HuH-7 (cell line): ENCODE data around the gene RNF180.
"Not testable (repeated sequence)": the region's sequence is repeated elsewhere in the genome, so short reads cannot be mapped to it uniquely, and the experiment has no call there.

Experiments used
- DNase-seq: peaks from one replicate; pipeline ENCODE4 v3.0.0; 2011; ENCODE audit warnings: low spot score

The RNF180 gene

GRCh38 chr5:64285188-64286130 is 119.8 kb downstream of the RNF180 start:
- no peak for DNase-seq

DNA sequence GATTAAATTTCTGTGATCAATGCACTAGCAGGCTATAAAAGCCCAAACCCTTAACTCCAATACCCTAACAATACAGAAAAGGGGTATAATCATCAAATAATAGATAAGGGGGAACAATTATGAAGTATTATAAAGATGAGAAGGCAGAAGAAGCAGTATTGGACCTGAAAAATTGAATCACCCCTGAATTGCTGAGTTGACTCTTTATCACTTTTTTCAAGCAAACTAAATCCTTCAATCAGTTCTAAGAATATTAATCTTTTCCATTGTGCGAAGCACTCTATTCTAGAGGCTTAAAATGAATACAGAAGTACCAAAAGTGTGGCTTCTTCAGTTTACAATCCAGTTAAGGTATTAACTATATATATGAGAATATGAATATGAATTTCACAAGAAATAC is 120.7 kb downstream of the RNF180 start:
- DNase-seq = no peak

DNA sequence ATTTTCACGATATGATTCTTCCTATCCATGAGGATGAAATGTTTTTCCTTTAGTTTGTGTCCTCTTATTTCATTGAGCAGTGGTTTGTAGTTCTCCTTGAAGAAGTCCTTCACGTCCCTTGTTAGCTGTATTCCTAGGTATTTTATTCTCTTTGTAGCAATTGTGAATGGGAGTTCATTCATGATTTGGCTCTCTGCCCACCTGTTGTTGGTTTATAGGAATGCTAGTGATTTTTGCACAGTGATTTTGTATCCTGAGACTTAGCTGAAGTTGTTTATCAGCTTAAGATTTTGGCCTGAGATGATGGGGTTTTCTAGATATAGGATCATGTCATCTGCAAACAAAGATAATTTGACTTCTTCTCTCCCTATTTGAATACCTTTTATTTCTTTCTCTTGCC is 122.9 kb downstream of the RNF180 start:
- not testable (repeated sequence) for DNase-seq

DNA sequence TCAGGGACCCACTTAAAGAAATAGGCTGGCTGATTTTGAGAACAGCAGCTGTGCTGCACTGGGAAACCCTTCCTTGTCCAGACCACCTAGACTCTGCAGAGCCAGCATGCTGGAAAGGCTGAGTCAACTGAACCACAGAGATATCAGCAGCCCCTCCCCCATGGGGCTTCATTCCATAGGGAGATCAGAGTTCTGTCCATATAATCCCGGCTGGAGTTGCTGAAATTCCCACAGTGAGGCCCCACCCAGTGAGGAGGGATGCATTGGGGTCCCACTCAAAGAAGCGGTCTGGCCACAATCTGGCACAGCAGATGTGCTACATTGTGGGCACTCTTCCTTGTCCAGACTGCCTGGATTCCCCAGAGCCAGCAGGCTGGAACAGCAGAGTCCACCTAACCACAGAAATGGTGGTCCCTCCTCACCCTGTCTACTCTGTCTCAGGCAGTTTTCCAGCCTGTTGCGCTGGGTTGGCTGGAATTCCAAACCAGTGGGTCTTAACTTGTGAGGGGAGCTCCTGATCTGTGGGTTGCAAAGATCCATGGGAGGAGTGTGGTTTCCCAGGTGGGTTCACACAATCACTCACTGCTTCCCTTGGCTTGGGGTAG is 127.1 kb downstream of the RNF180 start:
- DNase-seq = no peak

DNA sequence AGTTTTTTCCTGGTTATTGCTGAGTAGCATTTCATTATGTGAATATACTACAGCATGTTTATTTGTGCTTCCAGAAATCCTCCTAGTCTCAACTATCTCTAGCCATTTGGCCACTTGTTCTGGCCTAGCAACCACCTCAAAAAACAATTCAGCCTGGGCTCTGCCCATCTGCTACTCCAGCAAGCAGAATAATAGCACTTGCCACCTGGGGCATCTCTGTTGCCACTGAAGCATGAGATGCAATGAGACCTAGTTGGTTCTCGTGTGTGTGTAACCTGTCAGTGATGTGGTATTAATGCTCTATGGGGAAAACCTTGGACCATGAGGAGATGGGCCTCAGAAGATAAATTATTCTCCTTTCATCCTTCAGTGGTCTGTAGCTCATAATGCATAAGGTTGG is 129.5 kb downstream of the RNF180 start:
- no peak for DNase-seq

- DNase-seq = no peak
Observed at GRCh38 chr5:64298586-64298985, 132.9 kb downstream of the RNF180 start.

- DNase-seq = no peak
Observed at GRCh38 chr5:64299805-64300204, 134.2 kb downstream of the RNF180 start.

- DNase-seq = no peak
Observed at GRCh38 chr5:64301566-64301965, 135.9 kb downstream of the RNF180 start.

GRCh38 chr5:64308135-64308534 is 142.5 kb downstream of the RNF180 start:
- DNase-seq = no peak

- DNase-seq = no peak
Observed at GRCh38 chr5:64312491-64312890, 146.8 kb downstream of the RNF180 start.

DNA sequence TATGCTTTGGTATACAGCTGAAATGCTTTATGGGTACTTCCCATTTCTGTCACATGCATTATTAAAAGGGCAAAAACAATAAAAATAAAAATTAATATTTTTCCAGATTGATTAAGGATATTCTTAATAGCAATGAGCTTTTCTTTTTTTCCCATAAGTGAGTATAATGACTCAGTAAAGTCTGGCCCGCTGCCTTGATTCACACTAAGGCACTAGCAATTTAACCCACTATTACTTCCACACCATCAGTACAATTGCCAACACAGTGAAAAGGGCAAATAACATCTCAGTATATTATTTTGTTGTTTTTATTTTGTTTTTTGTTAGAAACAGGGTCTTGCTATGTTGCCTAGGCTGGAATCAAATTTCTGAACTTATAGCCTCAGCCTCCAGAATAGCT is 150.1 kb downstream of the RNF180 start:
- no peak for DNase-seq

- DNase-seq = no peak
Observed at GRCh38 chr5:64318175-64318574, 152.5 kb downstream of the RNF180 start.

DNA sequence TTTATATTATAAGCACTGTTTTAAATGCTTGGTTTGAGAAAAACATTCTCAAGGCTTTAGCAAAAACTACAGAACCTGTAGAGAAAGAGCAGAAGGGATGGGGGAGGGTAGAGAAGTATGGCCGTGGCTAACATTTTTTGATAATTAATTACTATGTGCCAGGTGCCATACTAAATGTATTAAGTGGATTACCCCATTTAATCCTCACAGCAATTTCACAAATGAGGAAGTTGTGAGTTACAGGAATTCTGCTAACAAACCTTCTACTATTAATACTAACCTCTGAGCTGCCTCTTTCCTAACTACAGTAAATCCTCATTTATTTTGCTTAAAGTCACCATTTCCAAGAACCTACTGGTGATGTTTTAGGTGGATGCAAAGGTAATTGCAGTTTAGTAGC is 157.9 kb downstream of the RNF180 start:
- no peak for DNase-seq

DNA sequence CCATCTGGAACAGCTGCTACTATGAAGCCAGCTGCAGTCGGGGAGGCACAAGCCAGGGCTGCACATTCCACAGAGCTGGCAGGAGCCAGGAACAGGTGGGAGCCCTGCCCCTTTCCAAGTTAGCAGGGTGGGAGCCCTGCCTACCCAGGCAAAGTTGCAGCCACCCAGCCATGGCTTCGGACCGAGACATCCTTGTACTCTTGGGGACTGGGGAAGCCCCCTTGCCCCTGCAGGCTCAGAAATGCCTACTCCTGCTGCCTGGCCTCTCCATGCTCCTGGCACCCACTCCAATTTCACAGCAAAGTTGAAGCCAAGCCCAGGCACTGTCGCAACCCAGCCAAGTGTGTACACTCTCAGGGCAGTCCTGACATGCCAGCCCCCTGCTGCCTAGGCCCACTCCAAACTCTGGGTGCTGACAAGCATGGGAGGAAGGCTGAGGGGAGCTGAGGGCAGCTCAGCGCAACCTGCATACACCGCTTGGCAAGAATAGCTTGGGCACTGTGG is 165.1 kb downstream of the RNF180 start:
- no peak for DNase-seq

DNA sequence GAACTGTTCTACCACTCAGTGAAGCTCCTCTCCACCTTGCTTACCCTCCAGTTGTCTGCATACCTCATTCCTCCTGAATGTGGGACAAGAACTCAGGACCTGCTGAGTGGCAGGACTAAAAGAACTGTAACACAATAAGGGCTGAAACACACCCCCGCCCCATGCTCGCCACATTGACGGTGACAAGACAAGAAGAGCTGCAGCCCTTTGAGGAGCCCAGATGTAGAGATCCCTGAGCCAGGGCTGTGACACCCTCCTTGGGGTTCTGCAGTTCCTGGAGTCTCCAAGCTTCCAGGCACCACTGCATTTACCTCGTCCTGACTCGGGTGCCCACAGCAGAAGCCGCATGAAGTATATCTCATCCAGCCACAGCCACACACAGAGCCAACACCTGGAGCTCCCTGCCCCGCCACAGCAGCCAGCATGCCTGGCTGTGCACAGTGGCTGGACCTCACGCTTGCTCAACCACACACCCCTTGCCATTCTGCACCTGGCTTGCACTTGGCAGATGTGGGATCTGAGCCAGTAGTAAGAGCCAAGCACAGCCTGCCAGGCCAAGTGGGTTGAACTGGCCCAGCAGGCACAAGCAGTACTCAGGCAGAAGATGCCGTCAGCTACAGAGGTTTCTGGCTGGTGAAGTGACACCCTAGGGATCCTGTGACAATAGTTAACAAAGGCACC is 166.1 kb downstream of the RNF180 start:
- DNase-seq = no peak

DNA sequence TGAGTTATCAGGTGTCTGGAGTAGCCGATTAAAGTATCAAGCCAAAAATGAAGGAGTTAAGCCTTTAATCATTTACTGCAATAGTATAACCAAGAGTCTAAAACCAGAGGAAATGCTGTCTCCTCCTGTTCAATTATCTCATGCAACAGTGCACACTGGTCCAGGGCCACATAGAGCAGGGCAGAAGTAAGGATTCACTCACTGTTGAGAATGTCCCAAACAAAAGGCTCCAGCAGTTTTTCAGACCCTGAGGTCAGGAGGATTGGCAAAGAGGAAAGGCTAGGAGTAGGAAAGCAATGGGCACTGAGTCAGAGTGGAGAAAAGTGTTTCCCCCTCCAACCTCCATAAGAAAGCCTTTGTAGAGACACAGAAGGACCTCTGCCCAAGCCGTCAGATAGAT is 168.2 kb downstream of the RNF180 start:
- DNase-seq = no peak

DNA sequence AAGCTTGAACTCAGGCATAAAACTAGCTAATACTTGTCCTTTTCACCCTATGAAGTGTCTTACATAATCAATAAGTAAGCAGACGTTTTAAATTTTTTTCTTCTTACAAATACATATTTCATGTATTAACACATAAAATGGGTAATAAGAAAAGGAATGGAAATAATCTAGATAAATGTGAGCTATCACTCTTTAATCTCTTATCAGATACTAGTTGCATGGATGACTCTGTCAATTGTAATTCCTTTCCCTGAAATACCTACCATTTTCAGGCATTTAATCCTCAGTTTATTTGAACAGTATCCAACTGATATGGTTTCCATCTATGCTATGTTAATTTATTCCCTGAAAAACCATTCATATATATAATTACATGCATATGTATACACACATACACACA is 174.1 kb downstream of the RNF180 start:
- DNase-seq = no peak

GRCh38 chr5:64340293-64340692 is 174.7 kb downstream of the RNF180 start:
- no peak for DNase-seq

- no peak for DNase-seq
Observed at GRCh38 chr5:64341340-64341739, 175.7 kb downstream of the RNF180 start.

DNA sequence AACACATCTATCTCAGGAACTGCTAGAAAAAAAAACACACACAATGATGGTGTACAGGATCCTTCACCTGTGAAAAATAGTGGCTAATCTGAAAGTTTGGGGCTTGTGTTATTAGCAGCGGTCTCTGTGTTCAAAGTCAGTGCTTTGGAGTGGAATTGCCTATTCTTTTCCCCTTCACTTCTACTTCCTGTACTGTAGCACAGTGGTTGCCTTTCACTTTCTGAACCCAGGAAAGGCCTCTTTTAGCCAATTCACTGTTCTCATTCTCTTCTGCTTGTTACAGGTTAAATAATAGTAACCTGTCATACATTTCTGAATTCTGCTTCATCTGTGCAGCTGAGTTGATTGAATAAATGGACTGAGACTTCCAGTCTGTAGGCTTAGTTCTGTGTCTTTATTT is 178.9 kb downstream of the RNF180 start:
- DNase-seq = no peak

DNA sequence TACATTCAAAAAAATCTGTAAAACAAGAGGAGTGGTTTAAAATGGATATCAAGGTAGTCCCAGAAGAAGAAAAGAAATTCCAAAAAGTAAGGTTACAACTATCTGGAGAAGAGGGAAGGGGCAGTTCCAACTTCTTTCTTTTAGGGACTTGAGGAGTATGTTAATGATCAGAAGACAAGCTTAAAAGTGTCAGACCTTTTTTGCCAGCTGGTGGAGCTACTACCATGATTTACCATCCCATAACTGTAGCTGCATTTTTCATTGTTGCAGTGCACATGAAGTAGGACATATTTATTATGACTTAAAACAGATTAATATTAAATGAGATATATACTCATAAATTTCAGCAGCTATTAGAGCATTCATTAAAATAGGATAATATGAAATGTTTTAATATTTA is 181.7 kb downstream of the RNF180 start:
- DNase-seq = no peak

- DNase-seq = no peak
Observed at GRCh38 chr5:64364426-64364825, 198.8 kb downstream of the RNF180 start.

DNA sequence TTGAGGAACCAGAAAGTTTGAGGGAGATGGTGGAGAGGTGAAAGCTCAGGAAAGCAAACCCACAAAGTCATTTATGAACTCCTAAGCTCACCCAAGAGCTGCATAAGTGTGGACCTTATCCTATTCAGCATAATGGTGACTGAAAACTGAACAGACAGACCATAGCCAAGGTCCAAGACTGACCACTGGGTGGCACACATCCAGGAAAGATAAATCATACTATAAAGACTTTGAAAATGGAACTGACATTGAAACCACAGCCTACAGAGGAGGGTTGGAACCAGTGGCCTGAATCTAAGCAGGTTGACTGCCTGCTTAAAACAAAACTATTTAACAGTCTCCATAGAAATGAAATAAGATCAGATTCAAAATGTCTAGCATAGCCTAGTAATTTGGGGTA is 219.1 kb downstream of the RNF180 start:
- peak; percentile 1 for DNase-seq
